ENCODE data around the gene ZNF423.

ZNF423 gene

GRCh38 chr16:49550140-49550539 is 305.8 kb downstream of the ZNF423 start:
- TF ChIP-seq, protein P1, sequence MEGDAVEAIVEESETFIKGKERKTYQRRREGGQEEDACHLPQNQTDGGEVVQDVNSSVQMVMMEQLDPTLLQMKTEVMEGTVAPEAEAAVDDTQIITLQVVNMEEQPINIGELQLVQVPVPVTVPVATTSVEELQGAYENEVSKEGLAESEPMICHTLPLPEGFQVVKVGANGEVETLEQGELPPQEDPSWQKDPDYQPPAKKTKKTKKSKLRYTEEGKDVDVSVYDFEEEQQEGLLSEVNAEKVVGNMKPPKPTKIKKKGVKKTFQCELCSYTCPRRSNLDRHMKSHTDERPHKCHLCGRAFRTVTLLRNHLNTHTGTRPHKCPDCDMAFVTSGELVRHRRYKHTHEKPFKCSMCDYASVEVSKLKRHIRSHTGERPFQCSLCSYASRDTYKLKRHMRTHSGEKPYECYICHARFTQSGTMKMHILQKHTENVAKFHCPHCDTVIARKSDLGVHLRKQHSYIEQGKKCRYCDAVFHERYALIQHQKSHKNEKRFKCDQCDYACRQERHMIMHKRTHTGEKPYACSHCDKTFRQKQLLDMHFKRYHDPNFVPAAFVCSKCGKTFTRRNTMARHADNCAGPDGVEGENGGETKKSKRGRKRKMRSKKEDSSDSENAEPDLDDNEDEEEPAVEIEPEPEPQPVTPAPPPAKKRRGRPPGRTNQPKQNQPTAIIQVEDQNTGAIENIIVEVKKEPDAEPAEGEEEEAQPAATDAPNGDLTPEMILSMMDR (IDR thresholded peaks at IDR 0.05; ENCODE audit: insufficient read depth, missing control alignments) = no peak
- no peak for FAIRE-seq
- no peak for DNase-seq (ENCODE audit: insufficient read length, low spot score)

- FAIRE-seq (no peak), DNase-seq (ENCODE audit: insufficient read length, low spot score) (no peak)
- TF ChIP-seq, protein P1 (IDR thresholded peaks at IDR 0.05; ENCODE audit: insufficient read depth, missing control alignments) = no peak
Measured at GRCh38 chr16:49548325-49548970, 307.5 kb downstream of the ZNF423 start.

- DNase-seq (ENCODE audit: insufficient read length, low spot score) (no peak), FAIRE-seq (no peak)
- TF ChIP-seq, protein P1 (IDR thresholded peaks at IDR 0.05; ENCODE audit: insufficient read depth, missing control alignments) = no peak
Measured at GRCh38 chr16:49547448-49547847, 308.5 kb downstream of the ZNF423 start.

- FAIRE-seq = no peak
- DNase-seq (ENCODE audit: insufficient read length, low spot score) = no peak
Measured at GRCh38 chr16:49546735-49547134, 309.2 kb downstream of the ZNF423 start.

GRCh38 chr16:49545741-49546448 is 310.0 kb downstream of the ZNF423 start:
- DNase-seq (ENCODE audit: insufficient read length, low spot score) (no peak), FAIRE-seq (no peak)
- TF ChIP-seq, protein P1 (IDR thresholded peaks at IDR 0.05; ENCODE audit: insufficient read depth, missing control alignments) = no peak

More at GRCh38 chr16:49546735-49547134, 309.2 kb downstream of the ZNF423 start:
- TF ChIP-seq, protein P1 (IDR thresholded peaks at IDR 0.05; ENCODE audit: insufficient read depth, missing control alignments) = no peak

- DNase-seq (ENCODE audit: insufficient read length, low spot score) (no peak), FAIRE-seq (no peak)
- TF ChIP-seq, protein P1 (IDR thresholded peaks at IDR 0.05; ENCODE audit: insufficient read depth, missing control alignments) = no peak
Measured at GRCh38 chr16:49545243-49545642, 310.7 kb downstream of the ZNF423 start.

DNA sequence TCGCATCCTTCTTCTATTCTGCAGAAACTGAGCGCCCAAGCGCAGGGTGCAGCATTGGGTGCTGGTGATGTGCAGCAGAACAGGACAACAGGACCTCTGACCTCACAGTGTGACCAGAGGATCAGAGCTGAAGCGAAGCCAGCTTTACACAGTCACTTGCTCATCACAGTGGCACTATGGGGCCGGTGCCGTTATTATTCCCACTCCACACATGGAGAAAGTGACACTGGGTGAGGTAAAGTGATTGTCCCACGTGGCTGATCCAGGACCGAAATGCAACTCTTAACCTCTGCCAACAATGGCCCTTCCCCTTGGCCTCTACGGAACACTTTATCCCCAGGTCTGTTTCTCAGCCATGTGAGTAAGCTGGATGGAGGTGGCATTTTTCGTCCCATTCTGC is 311.1 kb downstream of the ZNF423 start:
- FAIRE-seq (no peak), DNase-seq (ENCODE audit: insufficient read length, low spot score) (no peak)
- TF ChIP-seq, protein P1 (IDR thresholded peaks at IDR 0.05; ENCODE audit: insufficient read depth, missing control alignments) = no peak
